Epithelial cell of proximal tubule (primary cell): ENCODE data around the gene KCNB1. TPM values are rescaled to one million over a fixed set of nuclear protein-coding genes. Genes with fewer than 3 reads are reported as not detected.

Experiments used
- DNase-seq: peaks from one replicate; pipeline ENCODE4 v3.0.0-alpha.2; 2011; ENCODE audit warnings: low read depth
- H3K4me3 ChIP-seq: 2 replicates; pipeline ENCODE4 v1.5.1; 2011; ENCODE audit warnings: low read depth, mild to moderate bottlenecking, low read length
- total RNA-seq: library from RNA; depleted of rRNA; stranded (reverse); fragments of >200 nt; gene quantifications from 2 replicates; pipeline ENCODE4 v1.2.3, GENCODE V29; 2015
- TF ChIP-seq, protein P1 (sequence below): conservative IDR thresholded peaks from 2 replicates; pipeline ENCODE4 v1.5.1; 2012; ENCODE audit warnings: low read depth, mild to moderate bottlenecking, low read length

The KCNB1 gene
- total RNA-seq, 1 donor from 2014 or later: not detected

DNA sequence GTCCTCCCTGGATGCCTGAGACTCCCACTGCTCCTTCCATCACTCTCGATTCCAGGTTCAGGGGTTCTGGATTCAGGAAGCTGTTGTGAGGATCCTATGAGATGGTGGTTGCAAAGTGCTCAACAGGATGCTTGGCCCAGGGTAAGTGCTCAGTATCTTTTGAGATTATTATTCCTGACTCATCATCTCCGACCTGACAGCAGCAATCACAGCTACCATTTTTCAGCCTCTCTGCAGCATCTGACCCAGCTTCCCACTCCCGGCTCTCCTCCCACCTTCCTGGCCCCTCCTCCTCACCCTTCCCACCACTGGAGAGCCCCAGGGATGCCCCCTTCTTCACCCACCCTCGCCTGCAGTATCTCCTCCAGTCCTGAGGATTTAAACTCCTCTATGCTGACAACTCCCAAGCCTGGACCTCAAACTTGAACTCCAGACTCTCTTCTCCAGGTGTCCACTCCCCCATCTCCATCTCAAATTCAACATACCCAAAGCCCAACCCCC, 36.8 kb upstream of the KCNB1 start:
- TF ChIP-seq, protein P1, sequence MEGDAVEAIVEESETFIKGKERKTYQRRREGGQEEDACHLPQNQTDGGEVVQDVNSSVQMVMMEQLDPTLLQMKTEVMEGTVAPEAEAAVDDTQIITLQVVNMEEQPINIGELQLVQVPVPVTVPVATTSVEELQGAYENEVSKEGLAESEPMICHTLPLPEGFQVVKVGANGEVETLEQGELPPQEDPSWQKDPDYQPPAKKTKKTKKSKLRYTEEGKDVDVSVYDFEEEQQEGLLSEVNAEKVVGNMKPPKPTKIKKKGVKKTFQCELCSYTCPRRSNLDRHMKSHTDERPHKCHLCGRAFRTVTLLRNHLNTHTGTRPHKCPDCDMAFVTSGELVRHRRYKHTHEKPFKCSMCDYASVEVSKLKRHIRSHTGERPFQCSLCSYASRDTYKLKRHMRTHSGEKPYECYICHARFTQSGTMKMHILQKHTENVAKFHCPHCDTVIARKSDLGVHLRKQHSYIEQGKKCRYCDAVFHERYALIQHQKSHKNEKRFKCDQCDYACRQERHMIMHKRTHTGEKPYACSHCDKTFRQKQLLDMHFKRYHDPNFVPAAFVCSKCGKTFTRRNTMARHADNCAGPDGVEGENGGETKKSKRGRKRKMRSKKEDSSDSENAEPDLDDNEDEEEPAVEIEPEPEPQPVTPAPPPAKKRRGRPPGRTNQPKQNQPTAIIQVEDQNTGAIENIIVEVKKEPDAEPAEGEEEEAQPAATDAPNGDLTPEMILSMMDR: no peak
- no peak for DNase-seq
- no peak overlapping the region for H3K4me3 ChIP-seq

DNA sequence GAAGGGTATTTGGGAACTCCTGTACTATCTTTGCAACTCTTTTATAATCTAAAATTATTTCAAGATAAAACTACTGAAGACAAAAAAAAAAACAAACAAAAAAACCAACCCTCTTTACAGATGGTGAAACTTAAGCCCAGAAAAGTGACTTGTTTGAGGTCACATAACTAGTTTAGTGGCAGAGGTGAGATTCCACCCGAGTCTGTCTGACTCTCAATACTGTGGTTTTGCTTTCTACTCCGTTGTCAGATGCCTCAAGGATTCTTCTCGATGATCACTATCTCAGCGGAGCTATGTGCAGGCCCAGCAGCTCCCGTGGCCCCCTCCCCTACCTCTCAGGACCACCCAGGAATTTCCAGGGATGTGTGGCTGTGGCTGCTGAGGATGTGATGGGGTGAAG, 36.1 kb upstream of the KCNB1 start:
- no peak for DNase-seq
- H3K4me3 ChIP-seq: no peak overlapping the region
- TF ChIP-seq, protein P1: no peak

DNA sequence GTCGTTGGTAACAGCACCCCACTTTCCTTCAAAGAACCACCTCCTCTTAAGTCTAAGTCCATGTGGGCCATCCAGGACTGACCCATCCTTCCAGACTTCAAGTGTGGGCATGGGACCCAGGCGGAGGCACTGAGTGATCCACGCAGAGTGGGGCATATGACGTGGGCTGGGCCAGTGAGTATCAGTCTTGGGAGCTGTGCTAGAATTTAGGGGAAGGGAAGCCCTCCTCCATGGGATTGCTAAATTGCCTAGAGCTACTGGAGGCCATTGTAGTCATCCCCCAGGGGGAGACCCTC, 35.3 kb upstream of the KCNB1 start:
- TF ChIP-seq, protein P1: no peak
- no peak overlapping the region for H3K4me3 ChIP-seq
- DNase-seq: no peak

DNA sequence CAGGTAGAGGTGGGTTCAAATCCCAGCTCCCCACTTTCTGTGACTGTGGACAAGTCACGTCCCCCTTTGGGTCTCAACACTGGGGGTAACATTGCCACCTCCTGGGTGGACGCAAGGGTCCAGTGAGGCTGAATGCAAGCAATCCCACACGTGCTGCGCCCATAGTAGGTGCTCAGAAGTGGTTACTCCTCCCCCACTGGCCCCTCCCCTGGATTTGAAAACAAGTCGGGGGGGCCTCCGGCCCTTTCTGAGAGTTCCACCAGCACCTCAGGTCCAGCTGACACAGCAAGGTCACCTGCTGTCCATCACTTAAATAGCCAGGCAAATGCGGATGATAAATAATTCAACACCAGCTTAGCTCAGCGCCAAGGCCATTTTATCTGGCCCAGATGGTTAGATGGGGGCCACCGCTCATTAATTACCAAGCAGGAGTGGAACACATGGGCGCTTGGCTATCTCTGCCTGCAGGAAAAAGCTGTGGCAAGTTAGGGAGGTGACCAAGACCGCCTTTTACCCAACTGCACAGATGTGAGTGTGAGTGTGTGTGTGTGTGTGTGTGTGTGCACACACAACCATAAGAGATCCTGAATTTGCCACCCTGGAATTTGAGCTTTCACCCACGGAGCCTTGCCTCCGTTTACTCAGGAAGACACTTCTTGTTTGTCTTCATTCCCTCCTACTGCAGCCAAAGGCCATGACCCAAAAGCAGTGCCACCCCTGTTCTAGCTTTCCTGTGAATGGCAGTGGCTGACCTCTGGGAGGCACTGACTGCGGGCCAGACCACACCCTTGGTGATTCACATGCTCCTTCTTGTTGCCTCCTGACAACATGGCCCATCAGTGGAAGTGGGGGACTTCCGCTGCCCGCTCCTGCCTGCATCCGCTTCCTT, 34.7 kb upstream of the KCNB1 start:
- H3K4me3 ChIP-seq: no peak overlapping the region
- TF ChIP-seq, protein P1: no peak
- no peak for DNase-seq

DNA sequence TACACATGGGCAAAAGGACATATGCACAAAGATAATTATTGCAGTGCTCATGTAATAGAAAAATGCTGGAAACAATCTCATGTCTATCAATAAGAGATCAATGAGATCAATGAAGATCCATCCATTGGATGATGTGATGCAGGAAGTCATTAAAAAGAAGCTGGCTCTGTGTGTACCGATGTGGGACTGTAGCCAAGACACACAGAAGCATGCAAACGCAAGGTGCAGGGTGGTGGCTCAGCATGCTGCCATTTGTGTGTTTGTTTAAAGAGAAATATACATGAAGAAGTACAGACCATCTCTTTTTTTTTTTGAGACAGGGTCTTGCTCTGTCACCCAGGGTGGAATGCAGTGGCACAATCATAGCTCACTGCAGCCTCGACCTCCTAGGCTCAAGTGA, 33.1 kb upstream of the KCNB1 start:
- H3K4me3 ChIP-seq: no peak overlapping the region
- TF ChIP-seq, protein P1: no peak
- no peak for DNase-seq

DNA sequence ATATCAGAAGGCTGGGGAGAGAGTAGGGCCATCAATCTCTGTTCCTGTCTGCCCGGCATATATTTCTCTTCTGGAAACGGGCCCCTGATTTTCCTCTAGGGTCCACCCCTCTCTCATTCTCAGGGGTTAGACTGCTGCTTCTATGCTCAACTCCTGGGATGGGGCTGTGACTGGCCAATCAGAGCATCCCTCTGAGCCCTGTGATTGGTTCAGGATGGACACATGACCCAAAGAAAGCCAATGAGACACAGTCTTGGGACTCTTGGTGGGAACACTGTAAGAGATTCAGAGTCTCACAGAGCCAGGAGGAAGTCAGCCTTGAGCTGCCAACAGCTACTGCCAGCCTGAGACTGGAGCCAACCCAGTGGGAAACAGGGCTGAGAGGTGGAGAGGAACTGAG, 31.0 kb upstream of the KCNB1 start:
- no peak overlapping the region for H3K4me3 ChIP-seq
- DNase-seq: no peak
- TF ChIP-seq, protein P1: no peak

DNA sequence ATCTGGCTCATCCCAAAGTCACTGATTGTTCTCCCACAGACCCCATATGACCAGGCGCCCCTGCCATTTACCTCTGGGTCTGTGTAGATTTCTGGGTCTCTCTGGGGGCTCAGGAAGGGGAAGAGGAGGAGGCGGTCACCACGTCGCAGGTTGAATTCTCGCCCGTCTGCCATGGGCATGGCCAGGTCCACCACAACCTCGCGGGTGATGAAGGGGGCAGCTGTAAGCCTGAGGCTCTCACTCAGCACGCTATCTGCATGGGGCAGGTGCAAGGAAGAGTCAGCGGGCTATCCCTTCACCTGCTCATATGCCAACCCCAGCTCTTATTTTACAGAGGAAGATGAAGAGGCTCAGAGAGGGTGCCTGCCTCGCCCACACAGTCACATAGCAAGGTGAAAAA, 30.5 kb upstream of the KCNB1 start:
- H3K4me3 ChIP-seq: no peak overlapping the region
- TF ChIP-seq, protein P1: no peak
- no peak for DNase-seq
